ENCODE data around the gene CD226. TPM values are rescaled to one million over a fixed set of nuclear protein-coding genes. Genes with fewer than 3 reads are reported as not detected.

Gene CD226
- total RNA-seq, 4 donors from 2014 or later, result 0.05 to 0.24 (median 0.16) TPM

- Histone ChIP-seq H3K4me1 (no peaks in the 10 kb centered on the region), H3K27me3 (no peaks in the 10 kb centered on the region), H3K9me3 (no peaks in the 10 kb centered on the region), H3K4me3 (no peak overlapping the region), H3K27ac (no peak overlapping the region), H3K36me3 (no peaks in the 10 kb centered on the region)
- DNase-seq (ENCODE audit: low spot score in 2 of 2), result no peak
- TF ChIP-seq POLR2AphosphoS5 (IDR thresholded peaks at IDR 0.05), result no peak
- 78% methylated on average over 2 of the region's 2 CpGs for WGBS
These were observed 139.3 kb downstream of the CD226 start for GRCh38 chr18:69808399-69808798.

DNA sequence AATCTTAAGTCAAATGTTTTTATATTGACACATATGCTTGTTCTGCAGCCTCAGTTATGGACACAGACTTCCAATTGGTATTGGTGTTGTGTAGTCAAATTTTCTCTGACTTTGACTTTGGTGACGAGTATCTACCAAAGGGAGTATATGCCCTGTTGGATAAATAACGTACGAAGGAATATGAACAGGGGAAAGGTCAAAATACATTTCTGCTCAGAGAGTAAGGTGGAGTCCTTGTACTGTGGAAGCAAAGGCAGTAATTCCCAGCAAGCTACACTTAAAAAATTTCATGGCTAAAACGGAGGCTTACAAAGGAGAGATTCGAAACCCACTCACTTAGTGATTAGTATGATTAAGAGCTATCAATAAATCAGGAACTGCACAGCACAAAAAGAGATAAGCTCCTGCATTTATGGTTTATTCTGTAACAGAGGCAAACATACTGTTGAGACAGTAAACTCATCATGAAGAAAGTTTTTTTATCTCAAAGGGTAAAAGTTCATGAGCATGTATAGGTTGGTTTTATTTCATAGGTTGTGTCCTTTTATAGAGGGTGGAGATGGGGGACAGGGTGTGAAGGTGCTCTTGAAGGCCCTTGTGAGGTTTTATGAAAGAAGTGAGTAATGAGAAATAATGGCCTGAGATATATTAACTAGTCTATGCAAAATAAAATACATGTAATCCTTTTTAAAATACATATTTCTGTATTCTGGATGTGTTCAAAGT is 142.7 kb downstream of the CD226 start:
- TF ChIP-seq EP300 (IDR thresholded peaks at IDR 0.05) (no peak), POLR2AphosphoS5 (IDR thresholded peaks at IDR 0.05) (no peak), POLR2A (IDR thresholded peaks at IDR 0.05) (no peak)
- TF ChIP-seq, protein P1, sequence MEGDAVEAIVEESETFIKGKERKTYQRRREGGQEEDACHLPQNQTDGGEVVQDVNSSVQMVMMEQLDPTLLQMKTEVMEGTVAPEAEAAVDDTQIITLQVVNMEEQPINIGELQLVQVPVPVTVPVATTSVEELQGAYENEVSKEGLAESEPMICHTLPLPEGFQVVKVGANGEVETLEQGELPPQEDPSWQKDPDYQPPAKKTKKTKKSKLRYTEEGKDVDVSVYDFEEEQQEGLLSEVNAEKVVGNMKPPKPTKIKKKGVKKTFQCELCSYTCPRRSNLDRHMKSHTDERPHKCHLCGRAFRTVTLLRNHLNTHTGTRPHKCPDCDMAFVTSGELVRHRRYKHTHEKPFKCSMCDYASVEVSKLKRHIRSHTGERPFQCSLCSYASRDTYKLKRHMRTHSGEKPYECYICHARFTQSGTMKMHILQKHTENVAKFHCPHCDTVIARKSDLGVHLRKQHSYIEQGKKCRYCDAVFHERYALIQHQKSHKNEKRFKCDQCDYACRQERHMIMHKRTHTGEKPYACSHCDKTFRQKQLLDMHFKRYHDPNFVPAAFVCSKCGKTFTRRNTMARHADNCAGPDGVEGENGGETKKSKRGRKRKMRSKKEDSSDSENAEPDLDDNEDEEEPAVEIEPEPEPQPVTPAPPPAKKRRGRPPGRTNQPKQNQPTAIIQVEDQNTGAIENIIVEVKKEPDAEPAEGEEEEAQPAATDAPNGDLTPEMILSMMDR (IDR thresholded peaks at IDR 0.05), result no peak
- no peak for DNase-seq (ENCODE audit: low spot score in 2 of 2)
- H3K9me3 ChIP-seq, result no peaks in the 10 kb centered on the region
- no peaks in the 10 kb centered on the region for H3K4me1 ChIP-seq
- H3K36me3 ChIP-seq, result no peaks in the 10 kb centered on the region
- no peak overlapping the region for H3K4me3 ChIP-seq
- H3K27me3 ChIP-seq, result no peaks in the 10 kb centered on the region
- 83% methylated on average over 5 of the region's 5 CpGs for WGBS
- H3K27ac ChIP-seq, result no peak overlapping the region

Measured in suprapubic skin (tissue), 4 donors.